Measurements from ENCODE around the gene MTREX.

DNA sequence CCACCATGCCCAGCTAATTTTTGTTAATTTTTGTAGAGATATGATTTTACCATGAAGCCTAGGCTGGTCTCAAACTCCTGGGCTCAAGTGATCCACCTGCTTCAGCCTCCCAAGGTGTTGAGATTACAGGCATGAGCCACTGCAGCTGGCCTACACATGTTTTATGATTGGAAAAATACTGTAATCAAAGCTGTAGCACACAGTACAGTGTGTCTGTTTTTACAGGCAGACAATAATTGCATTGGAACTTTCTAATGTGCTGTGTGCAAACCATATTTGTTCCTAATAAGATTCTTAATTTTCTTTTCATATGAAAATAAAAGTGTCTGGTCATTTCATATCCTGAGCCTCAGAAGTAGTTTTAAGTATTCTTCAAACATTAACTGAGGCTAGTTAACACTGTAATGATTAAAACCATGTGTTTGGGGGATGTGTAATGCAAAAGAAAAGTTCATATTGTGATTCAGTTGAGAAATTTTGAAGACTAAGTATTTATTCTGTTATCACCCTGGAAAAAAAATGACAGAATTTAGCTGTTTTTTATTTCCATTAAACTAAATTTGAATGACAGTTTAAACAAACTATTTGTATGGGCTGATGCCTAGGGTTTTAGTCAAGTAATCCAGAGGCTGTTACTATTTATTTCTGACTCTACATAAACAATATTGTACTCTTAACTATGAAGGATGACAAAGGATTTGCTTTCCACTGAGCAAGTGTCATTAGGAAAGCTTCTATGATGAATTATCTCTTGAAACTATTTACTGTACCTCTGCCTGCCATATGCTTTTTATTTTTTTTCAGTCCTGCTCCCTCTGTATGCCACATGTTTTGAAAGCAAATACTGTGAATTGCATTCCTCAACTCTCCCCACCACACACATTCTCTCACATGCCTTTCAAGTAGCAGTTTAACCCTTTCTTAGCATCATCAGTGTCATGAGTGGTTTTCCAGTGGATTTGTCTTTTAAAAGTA lies 111.5 kb downstream of the MTREX start:
- TF ChIP-seq GABPA (IDR thresholded peaks at IDR 0.05 in 1 of 2, conservative IDR thresholded peaks at IDR 0.05 in 1 of 2) (no peak), NR2F2 (IDR thresholded peaks at IDR 0.05) (no peak), CTCF (IDR thresholded peaks at IDR 0.05; ENCODE audit: low read depth, low read length, missing input control) (no peak), RAD21 (IDR thresholded peaks at IDR 0.05) (no peak), ATF3 (IDR thresholded peaks at IDR 0.05) (no peak), FOXA1 (IDR thresholded peaks at IDR 0.05) (no peak), YY1 (IDR thresholded peaks at IDR 0.05) (no peak), EGR1 (IDR thresholded peaks at IDR 0.05; ENCODE audit: low read depth in 2 of 2) (no peak), TAF1 (conservative IDR thresholded peaks at IDR 0.05) (no peak), JUND (IDR thresholded peaks at IDR 0.05) (no peak)
- TF ChIP-seq, protein P1, sequence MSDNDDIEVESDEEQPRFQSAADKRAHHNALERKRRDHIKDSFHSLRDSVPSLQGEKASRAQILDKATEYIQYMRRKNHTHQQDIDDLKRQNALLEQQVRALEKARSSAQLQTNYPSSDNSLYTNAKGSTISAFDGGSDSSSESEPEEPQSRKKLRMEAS (IDR thresholded peaks at IDR 0.05), result no peak

Measured in liver (tissue), 3 donors.